Measurements from ENCODE around the gene HRNR. TPM values are rescaled to one million over a fixed set of nuclear protein-coding genes. Genes with fewer than 3 reads are reported as not detected.
"Not testable (repeated sequence)": the region's sequence is repeated elsewhere in the genome, so short reads cannot be mapped to it uniquely, and the experiment has no call there.

The HRNR gene
- under 1 TPM in 1 of 4 donors, not detected in 3; 0.18 TPM for total RNA-seq

DNA sequence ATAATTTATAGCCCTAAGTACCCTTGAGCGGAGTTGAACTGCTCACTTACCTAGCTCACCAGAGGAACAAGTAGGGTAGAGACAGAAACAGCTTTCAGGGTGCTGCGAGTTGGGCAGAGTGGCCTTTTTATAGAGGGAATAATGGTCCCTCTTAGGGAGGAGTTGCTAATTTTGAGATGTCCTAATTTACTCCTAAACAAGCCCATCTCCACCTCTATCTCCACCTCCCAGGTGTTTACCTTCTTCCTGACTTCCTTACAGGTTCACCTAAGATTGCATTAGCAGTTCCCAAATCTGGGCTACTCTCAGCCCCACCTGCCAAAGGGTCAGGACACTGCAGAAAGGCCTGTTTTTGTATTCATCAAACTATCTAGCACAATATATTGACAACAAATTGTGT is at the start of gene HRNR:
TSS of gene HRNR (minus strand) at position 101 of the 400 bp plus-strand sequence. CDS start 940 bp downstream, outside the sequence.
- Histone ChIP-seq H3K27me3 (no peaks in the 10 kb centered on the region), H3K36me3 (no peaks in the 10 kb centered on the region), H3K4me1 (peaks cover 0 to 16% (median 0%) of the 10 kb centered on the region in 3 donors), H3K9me3 (no peaks in the 10 kb centered on the region), H3K4me3 (no peak within 1 kb of the TSS), H3K27ac (no peak within 1 kb of the TSS)
- intact Hi-C loops (cut with DNase I) = no loop called here
- DNase-seq = no peak
- TF ChIP-seq, protein P1, sequence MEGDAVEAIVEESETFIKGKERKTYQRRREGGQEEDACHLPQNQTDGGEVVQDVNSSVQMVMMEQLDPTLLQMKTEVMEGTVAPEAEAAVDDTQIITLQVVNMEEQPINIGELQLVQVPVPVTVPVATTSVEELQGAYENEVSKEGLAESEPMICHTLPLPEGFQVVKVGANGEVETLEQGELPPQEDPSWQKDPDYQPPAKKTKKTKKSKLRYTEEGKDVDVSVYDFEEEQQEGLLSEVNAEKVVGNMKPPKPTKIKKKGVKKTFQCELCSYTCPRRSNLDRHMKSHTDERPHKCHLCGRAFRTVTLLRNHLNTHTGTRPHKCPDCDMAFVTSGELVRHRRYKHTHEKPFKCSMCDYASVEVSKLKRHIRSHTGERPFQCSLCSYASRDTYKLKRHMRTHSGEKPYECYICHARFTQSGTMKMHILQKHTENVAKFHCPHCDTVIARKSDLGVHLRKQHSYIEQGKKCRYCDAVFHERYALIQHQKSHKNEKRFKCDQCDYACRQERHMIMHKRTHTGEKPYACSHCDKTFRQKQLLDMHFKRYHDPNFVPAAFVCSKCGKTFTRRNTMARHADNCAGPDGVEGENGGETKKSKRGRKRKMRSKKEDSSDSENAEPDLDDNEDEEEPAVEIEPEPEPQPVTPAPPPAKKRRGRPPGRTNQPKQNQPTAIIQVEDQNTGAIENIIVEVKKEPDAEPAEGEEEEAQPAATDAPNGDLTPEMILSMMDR (IDR thresholded peaks at IDR 0.05) = no peak
- no peak for TF ChIP-seq POLR2A (IDR thresholded peaks at IDR 0.05)
- WGBS, 2 donors = 71 to 85% methylated on average over 2 of the region's 2 CpGs

DNA sequence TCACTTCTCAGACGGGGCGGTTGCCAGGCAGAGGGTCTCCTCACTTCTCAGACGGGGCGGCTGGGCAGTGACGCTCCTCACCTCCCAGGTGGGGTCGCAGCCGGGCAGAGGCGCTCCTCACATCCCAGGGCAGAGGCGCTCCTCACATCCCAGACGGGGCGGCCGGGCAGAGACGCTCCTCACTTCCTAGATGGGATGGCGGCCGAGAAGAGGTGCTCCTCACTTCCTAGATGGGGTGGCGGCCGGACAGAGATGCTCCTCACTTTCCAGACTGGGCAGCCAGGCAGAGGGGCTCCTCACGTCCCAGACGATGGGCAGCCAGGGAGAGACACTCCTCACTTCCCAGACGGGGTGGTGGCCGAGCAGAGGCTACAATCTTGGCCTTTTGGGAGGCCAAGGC is 32.4 kb upstream of the HRNR start:
- DNase-seq = not testable (repeated sequence)

DNA sequence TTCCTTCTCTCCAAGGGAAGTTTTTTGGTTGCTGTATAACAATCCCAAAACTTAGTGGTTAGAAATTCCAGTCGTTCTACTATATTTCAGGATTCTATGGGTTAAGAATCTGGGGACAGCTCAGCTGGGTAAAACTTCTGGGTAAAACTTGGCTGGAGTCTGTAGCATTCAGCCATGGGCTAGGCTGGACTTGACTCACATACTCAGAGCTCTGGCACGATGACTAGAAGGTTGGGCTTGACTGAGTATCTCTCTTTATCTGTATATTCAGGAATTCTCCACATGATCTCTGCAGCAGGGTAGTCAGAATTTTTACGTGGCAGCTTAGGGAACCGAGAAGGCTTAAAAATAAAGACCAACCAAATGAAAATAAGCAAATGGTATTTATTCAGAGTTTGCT is 28.2 kb upstream of the HRNR start:
- WGBS, 2 donors = 27 to 46% methylated on average over 4 of the region's 4 CpGs
- Histone ChIP-seq H3K36me3 (no peaks in the 10 kb centered on the region), H3K27me3 (no peaks in the 10 kb centered on the region), H3K27ac (peak overlapping the region in 3 of 4 donors; percentile 35 to 45 (median 36)), H3K4me1 (peaks cover 0 to 39% (median 8%) of the 10 kb centered on the region in 3 donors), H3K4me3 (no peak overlapping the region), H3K9me3 (peaks cover 0 to 8% (median 0%) of the 10 kb centered on the region in 3 donors)
- TF ChIP-seq POLR2A (IDR thresholded peaks at IDR 0.05) = no peak
- TF ChIP-seq, protein P1 (IDR thresholded peaks at IDR 0.05) = no peak
- intact Hi-C loops (cut with DNase I) = no loop called here
- no peak for DNase-seq

More for the DNA sequence above, 32.4 kb upstream of the HRNR start:
- H3K4me3 ChIP-seq; H3K36me3 ChIP-seq; H3K27ac ChIP-seq; intact Hi-C loops (cut with DNase I); H3K27me3 ChIP-seq: not testable (repeated sequence)
- WGBS, 2 donors = 60% methylated on average over 1 of the region's 21 CpGs; no CpG with 5 or more reads in 1 of the 2 donors
- peaks cover 0 to 18% (median 0%) of the 10 kb centered on the region in 3 donors for H3K9me3 ChIP-seq
- H3K4me1 ChIP-seq = peaks cover 0 to 14% (median 3%) of the 10 kb centered on the region in 3 donors

DNA sequence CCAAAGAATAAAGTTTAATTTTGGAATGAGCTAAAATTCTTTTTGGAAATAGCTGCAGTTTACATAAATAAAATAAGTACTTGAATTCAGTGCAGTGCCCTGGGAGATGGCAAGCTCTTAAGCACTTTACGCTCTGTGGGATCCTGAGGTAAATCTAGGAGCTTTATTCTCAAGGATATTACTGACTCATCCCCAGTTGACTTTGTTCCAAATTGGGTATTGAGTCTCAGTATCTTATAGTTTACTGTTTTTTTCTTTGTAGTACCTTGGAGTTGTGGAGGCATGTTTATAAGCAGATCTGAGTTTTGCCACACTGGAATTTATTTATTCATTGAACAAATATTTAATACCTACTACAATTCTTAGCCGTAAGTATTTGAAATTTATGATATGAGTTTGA is 27.4 kb upstream of the HRNR start:
- no peak for DNase-seq
- Histone ChIP-seq H3K9me3 (peaks cover 0 to 1% (median 0%) of the 10 kb centered on the region in 3 donors), H3K36me3 (no peaks in the 10 kb centered on the region), H3K27me3 (no peaks in the 10 kb centered on the region), H3K4me1 (peaks cover 0 to 39% (median 8%) of the 10 kb centered on the region in 3 donors), H3K4me3 (no peak overlapping the region), H3K27ac (peak overlapping the region in 3 of 4 donors; percentile 35 to 45 (median 36))
- intact Hi-C loops (cut with DNase I) = no loop called here
- WGBS, 2 donors = 24 to 30% methylated on average over 2 of the region's 2 CpGs
- no peak for TF ChIP-seq POLR2A (IDR thresholded peaks at IDR 0.05)
- TF ChIP-seq, protein P1 (IDR thresholded peaks at IDR 0.05) = no peak

DNA sequence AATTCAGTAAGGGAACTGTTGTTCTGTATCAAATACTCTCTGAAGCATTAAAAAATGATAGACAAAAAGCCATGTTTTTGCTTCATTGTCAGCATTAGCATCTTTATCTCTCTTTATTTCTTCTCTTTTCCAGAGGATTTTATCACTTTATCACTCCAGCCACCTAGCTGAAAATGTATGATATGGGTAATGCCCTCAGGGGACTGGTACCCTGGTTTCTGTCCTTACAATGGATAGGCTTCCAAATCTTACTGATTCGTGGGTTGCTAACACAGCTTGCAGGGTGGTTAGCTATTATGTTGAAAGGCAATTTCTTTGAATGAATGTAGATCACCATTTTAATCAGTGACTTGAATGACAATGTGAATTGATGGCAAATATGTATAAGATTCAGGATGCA is 23.3 kb upstream of the HRNR start:
- DNase-seq = no peak
- Histone ChIP-seq H3K27me3 (no peaks in the 10 kb centered on the region), H3K9me3 (no peaks in the 10 kb centered on the region), H3K36me3 (no peaks in the 10 kb centered on the region), H3K4me1 (peaks cover 0 to 43% (median 8%) of the 10 kb centered on the region in 3 donors), H3K27ac (no peak overlapping the region), H3K4me3 (no peak overlapping the region)
- intact Hi-C loops (cut with DNase I) = no loop called here
- WGBS, 2 donors = 10 to 12% methylated on average over 1 of the region's 1 CpG
- TF ChIP-seq, protein P1 (IDR thresholded peaks at IDR 0.05) = no peak
- TF ChIP-seq POLR2A (IDR thresholded peaks at IDR 0.05) = no peak

Measured in esophagus squamous epithelium (tissue), 5 donors.